Fibroblast of lung (primary cell): ENCODE data around the gene TMEM151B.

Experiments
- EZH2 ChIP-seq: IDR thresholded peaks from 2 replicates; pipeline ENCODE4 v1.5.1; 2012; ENCODE audit warnings: low read length, control low read depth, mild to moderate bottlenecking; ENCODE audit errors: missing control alignments
- TF ChIP-seq, protein P1 (sequence below), 2 donors: IDR thresholded peaks in 1 of 2; conservative IDR thresholded peaks in 1 of 2; 1 replicate in 1 of 2; 2 replicates in 1 of 2; pipeline ENCODE4 v1.5.1; 2011 to 2012; ENCODE audit warnings: low read length in 2 of 2, control low read depth in 1 of 2, inconsistent platforms in 1 of 2, low read depth in 1 of 2, mild to moderate bottlenecking in 1 of 2

DNA sequence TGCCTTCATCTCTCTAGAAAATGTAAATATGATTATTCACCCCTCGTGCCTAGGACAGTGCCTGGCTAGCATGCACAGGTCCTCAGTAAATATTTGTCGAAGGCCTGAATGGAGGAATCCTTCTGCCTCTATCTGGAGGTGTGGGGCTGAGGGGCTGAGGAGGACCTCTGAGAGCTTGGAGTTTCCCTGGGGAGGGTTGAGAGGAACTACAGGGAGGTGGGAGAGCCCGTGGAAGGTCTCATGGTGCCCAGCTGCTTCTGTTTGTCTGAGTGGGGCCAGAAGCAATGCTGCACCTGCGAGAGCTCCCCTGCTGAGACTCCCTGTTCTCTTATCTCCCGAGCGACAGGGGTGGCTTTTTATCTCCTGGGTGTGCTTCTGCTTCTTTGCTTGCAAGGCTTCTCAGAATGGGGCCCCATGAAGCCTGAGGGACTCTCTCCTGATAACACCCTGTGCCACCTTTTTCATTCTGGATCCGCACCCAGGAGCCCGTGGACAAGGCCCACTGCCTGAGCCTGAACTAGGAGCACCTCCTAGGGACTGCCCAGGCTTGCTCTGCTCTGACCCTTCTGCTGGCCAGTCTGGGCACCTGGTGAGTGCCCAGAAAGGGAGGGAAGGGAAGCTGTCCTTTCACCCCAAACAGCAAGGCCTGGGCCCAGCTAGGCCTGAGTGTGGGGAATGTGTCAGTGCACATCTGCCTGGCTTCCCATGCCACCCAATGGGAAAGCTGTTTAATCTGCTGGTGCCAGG lies 44.5 kb upstream of the TMEM151B start:
- TF ChIP-seq, protein P1, sequence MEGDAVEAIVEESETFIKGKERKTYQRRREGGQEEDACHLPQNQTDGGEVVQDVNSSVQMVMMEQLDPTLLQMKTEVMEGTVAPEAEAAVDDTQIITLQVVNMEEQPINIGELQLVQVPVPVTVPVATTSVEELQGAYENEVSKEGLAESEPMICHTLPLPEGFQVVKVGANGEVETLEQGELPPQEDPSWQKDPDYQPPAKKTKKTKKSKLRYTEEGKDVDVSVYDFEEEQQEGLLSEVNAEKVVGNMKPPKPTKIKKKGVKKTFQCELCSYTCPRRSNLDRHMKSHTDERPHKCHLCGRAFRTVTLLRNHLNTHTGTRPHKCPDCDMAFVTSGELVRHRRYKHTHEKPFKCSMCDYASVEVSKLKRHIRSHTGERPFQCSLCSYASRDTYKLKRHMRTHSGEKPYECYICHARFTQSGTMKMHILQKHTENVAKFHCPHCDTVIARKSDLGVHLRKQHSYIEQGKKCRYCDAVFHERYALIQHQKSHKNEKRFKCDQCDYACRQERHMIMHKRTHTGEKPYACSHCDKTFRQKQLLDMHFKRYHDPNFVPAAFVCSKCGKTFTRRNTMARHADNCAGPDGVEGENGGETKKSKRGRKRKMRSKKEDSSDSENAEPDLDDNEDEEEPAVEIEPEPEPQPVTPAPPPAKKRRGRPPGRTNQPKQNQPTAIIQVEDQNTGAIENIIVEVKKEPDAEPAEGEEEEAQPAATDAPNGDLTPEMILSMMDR (conservative IDR thresholded peaks at IDR 0.05 in 1 of 2, IDR thresholded peaks at IDR 0.05 in 1 of 2; ENCODE audit: low read depth in 1 of 2, low read length in 2 of 2) = no peak
- no peak for TF ChIP-seq EZH2
